K562 (cell line): ENCODE results near the gene CPED1. TPM values are rescaled to one million over a fixed set of nuclear protein-coding genes. Genes with fewer than 3 reads are reported as not detected.

Source experiments
- BCL6 ChIP-seq: fragments of 250-450 bp; sonication (Bioruptor Pico); IDR thresholded peaks from 2 replicates; pipeline ENCODE4 v1.4.0; 2020
- BHLHE40 ChIP-seq: IDR thresholded peaks from 2 replicates; pipeline ENCODE4 v1.6.1; 2011; ENCODE audit warnings: low read length, improper control_type of control experiment
- CTBP1 ChIP-seq: fragments of 450-650 bp; IDR thresholded peaks from 2 replicates; pipeline ENCODE4 v1.6.1; 2016; ENCODE audit warnings: borderline replicate concordance
- HLTF ChIP-seq: fragments of 450-650 bp; IDR thresholded peaks from 2 replicates; pipeline ENCODE4 v1.6.1; 2016
- KLF16 ChIP-seq: IDR thresholded peaks from 2 replicates; pipeline ENCODE4 v1.6.1; 2016; ENCODE audit warnings: antibody characterized with exemption
- MAX ChIP-seq: sonication (generic); formaldehyde crosslinking; IDR thresholded peaks from 2 replicates; pipeline ENCODE4 v1.9.0; 2022; ENCODE audit warnings: mild to moderate bottlenecking, missing genetic modification reagents
- MYC ChIP-seq, 2 experiments: fragments of 250-450 bp in 1 of 2; sonication (Bioruptor Pico) in 1 of 2; IDR thresholded peaks; 2 replicates each; pipeline versions ENCODE4 v1.5.1 to v1.6.1; 2012 to 2021; ENCODE audit warnings: low read depth in 2 of 2, borderline replicate concordance in 1 of 2, improper control_type of control experiment in 1 of 2, low read length in 1 of 2, mild to moderate bottlenecking in 1 of 2, moderate library complexity in 1 of 2
- POLR2AphosphoS5 ChIP-seq: IDR thresholded peaks from 2 replicates; pipeline ENCODE4 v1.6.1; 2011; ENCODE audit warnings: mild to moderate bottlenecking, low read depth, low read length, moderate library complexity; ENCODE audit not compliant: control insufficient read depth, insufficient read depth
- PRPF4 ChIP-seq: fragments of 200-400 bp; formaldehyde crosslinking; IDR thresholded peaks from one replicate; pipeline ENCODE4 v1.6.1; 2017; ENCODE audit warnings: low read length, low read depth, mild to moderate bottlenecking; ENCODE audit not compliant: insufficient read depth, poor library complexity, severe bottlenecking
- RBBP5 ChIP-seq: fragments of 200-600 bp; sonication (generic); IDR thresholded peaks from 2 replicates; pipeline ENCODE4 v1.6.1; 2012; ENCODE audit warnings: borderline replicate concordance, mild to moderate bottlenecking, low read length, control low read depth, inconsistent platforms; ENCODE audit not compliant: insufficient read depth, poor library complexity, severe bottlenecking
- RFX7 ChIP-seq: fragments of 250-450 bp; sonication (Bioruptor Pico); IDR thresholded peaks from 2 replicates; pipeline ENCODE4 v1.5.1; 2021; ENCODE audit warnings: mild to moderate bottlenecking
- TRIM28 ChIP-seq: fragments of 450-650 bp; IDR thresholded peaks from 2 replicates; pipeline ENCODE4 v1.6.1; 2017
- XRCC5 ChIP-seq: fragments of 200-400 bp; formaldehyde crosslinking; IDR thresholded peaks from 2 replicates; pipeline ENCODE4 v1.6.1; 2017; ENCODE audit warnings: low read depth, mild to moderate bottlenecking, low read length
- ZNF134 ChIP-seq: fragments of 250-450 bp; sonication (Bioruptor Pico); conservative IDR thresholded peaks from 2 replicates; pipeline ENCODE4 v1.4.0; 2020
- ZNF165 ChIP-seq: fragments of 250-450 bp; sonication (Bioruptor Pico); IDR thresholded peaks from 2 replicates; pipeline ENCODE4 v1.4.0; 2020; ENCODE audit warnings: borderline replicate concordance
- ZNF282 ChIP-seq: sonication (generic); formaldehyde crosslinking; IDR thresholded peaks from 2 replicates; pipeline ENCODE4 v1.8.1; 2023; ENCODE audit warnings: missing genetic modification reagents
- ZNF354B ChIP-seq: fragments of 250-450 bp; sonication (Bioruptor Pico); IDR thresholded peaks from 2 replicates; pipeline ENCODE4 v1.4.0; 2020
- ZNF512 ChIP-seq: IDR thresholded peaks from 2 replicates; pipeline ENCODE4 v1.6.1; 2016; ENCODE audit warnings: missing genetic modification characterization, missing compliant biosample characterization
- polyA plus RNA-seq, 8 experiments: library from polyadenylated mRNA; depleted of rRNA in 4 of 8; stranded (reverse) in 5 of 8; unstranded in 3 of 8; fragments of >200 nt; fragmentation: Nextera tagmentation in 2 of 8; fragmentation: Illumina TruSeq in 1 of 8; extraction: Ambion mirVana in 2 of 8; extraction: Trizol in 1 of 8; gene quantifications; 2 replicates each; pipeline versions ENCODE4 v1.2.1 to v1.2.3, GENCODE V29; 2011 to 2014; ENCODE audit warnings: inconsistent platforms in 1 of 8, missing spikeins in 1 of 8
- total RNA-seq, 7 experiments: library from RNA; depleted of rRNA in 6 of 7; stranded (reverse); fragments of >200 nt in 6 of 7; fragmentation: Illumina TruSeq in 2 of 7; extraction: Trizol in 2 of 7; gene quantifications; 2 replicates each; pipeline versions ENCODE4 v1.2.1 to v1.2.3, GENCODE V29; 2011 to 2021; ENCODE audit warnings: low replicate concordance in 1 of 7
- TF ChIP-seq, protein P1 (sequence below): sonication (generic); formaldehyde crosslinking; IDR thresholded peaks from 2 replicates; pipeline ENCODE4 v1.8.1; 2023; ENCODE audit warnings: mild to moderate bottlenecking, missing genetic modification reagents
- TF ChIP-seq, protein P2 (sequence below), 2 experiments: fragments of 150-350 bp in 1 of 2; IDR thresholded peaks; 2 replicates each; pipeline ENCODE4 v1.6.1; 2012 to 2016; ENCODE audit warnings: low read depth in 2 of 2, low read length in 2 of 2, mild to moderate bottlenecking in 1 of 2, moderate library complexity in 1 of 2

The CPED1 gene
- total and polyA plus RNA-seq, 9 of the 15 experiments (the other 6 are each of a cell fraction or from before 2014, with no cell fraction given) = 195 to 393 (median 290) TPM

GRCh38 chr7:120987683-120988590, 574 bp upstream of the CPED1 start (continued):
- TF ChIP-seq MYC (IDR thresholded peaks at IDR 0.05; ENCODE audit: low read depth, low read length) (peak; percentile 95), MYC (CRISPR knock-in tag; IDR thresholded peaks at IDR 0.05; ENCODE audit: borderline replicate concordance, low read depth) (no peak), KLF16 (peak; percentile 56; the same call in 1 of the 2 replicates), POLR2AphosphoS5 (peak; percentile 72), RFX7 (CRISPR knock-in tag) (no peak), ZNF354B (CRISPR knock-in tag) (no peak), BCL6 (CRISPR knock-in tag) (no peak), XRCC5 (peak; percentile 94; the same call in 1 of the 2 replicates), PRPF4 (no peak), ZNF282 (CRISPR knock-in tag) (no peak), RBBP5 (peak; percentile 30), ZNF512 (tag) (no peak), TRIM28 (0 out of 2 replicates have a peak, but pooled peaks have one; percentile 24), HLTF (0 out of 2 replicates have a peak, but pooled peaks have one; percentile 35), BHLHE40 (peak; percentile 82), CTBP1 (peak; percentile 80; the same call in 1 of the 2 replicates), MAX (CRISPR knock-in tag) (peak; percentile 37; the same call in 1 of the 2 replicates), ZNF134 (no peak), ZNF165 (CRISPR knock-in tag) (0 out of 2 replicates have a peak, but pooled peaks have one; percentile 16)
- TF ChIP-seq, protein P1, sequence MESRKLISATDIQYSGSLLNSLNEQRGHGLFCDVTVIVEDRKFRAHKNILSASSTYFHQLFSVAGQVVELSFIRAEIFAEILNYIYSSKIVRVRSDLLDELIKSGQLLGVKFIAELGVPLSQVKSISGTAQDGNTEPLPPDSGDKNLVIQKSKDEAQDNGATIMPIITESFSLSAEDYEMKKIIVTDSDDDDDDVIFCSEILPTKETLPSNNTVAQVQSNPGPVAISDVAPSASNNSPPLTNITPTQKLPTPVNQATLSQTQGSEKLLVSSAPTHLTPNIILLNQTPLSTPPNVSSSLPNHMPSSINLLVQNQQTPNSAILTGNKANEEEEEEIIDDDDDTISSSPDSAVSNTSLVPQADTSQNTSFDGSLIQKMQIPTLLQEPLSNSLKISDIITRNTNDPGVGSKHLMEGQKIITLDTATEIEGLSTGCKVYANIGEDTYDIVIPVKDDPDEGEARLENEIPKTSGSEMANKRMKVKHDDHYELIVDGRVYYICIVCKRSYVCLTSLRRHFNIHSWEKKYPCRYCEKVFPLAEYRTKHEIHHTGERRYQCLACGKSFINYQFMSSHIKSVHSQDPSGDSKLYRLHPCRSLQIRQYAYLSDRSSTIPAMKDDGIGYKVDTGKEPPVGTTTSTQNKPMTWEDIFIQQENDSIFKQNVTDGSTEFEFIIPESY (CRISPR knock-in tag) = peak; percentile 7; the same call in 1 of the 2 replicates
- TF ChIP-seq, protein P2, sequence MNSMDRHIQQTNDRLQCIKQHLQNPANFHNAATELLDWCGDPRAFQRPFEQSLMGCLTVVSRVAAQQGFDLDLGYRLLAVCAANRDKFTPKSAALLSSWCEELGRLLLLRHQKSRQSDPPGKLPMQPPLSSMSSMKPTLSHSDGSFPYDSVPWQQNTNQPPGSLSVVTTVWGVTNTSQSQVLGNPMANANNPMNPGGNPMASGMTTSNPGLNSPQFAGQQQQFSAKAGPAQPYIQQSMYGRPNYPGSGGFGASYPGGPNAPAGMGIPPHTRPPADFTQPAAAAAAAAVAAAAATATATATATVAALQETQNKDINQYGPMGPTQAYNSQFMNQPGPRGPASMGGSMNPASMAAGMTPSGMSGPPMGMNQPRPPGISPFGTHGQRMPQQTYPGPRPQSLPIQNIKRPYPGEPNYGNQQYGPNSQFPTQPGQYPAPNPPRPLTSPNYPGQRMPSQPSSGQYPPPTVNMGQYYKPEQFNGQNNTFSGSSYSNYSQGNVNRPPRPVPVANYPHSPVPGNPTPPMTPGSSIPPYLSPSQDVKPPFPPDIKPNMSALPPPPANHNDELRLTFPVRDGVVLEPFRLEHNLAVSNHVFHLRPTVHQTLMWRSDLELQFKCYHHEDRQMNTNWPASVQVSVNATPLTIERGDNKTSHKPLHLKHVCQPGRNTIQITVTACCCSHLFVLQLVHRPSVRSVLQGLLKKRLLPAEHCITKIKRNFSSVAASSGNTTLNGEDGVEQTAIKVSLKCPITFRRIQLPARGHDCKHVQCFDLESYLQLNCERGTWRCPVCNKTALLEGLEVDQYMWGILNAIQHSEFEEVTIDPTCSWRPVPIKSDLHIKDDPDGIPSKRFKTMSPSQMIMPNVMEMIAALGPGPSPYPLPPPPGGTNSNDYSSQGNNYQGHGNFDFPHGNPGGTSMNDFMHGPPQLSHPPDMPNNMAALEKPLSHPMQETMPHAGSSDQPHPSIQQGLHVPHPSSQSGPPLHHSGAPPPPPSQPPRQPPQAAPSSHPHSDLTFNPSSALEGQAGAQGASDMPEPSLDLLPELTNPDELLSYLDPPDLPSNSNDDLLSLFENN (IDR thresholded peaks at IDR 0.05; ENCODE audit: low read depth in 2 of 2, low read length in 2 of 2) = no peak
